Bronchial epithelial cell (primary cell): ENCODE results near the gene PISD. TPM values are rescaled to one million over a fixed set of nuclear protein-coding genes. Genes with fewer than 3 reads are reported as not detected.

ENCODE experiments used
- DNase-seq: peaks from one replicate; pipeline ENCODE4 v3.0.0-alpha.2; 2010; ENCODE audit warnings: low read depth
- FAIRE-seq: peaks from 2 replicates; lab custom pipeline; 2011; peaks lifted over from hg19 to GRCh38; lab: Jason Lieb, UNC
- H3K27me3 ChIP-seq: 2 replicates; pipeline ENCODE4 v1.5.1; 2011; ENCODE audit warnings: low read length; ENCODE audit not compliant: control insufficient read depth, insufficient read depth
- H3K36me3 ChIP-seq: 2 replicates; pipeline ENCODE4 v1.5.1; 2011; ENCODE audit warnings: low read length; ENCODE audit not compliant: control insufficient read depth, insufficient read depth
- H3K4me3 ChIP-seq: 2 replicates; pipeline ENCODE4 v1.5.1; 2011; ENCODE audit warnings: mild to moderate bottlenecking, low read depth, low read length, control low read depth
- CTCF ChIP-seq: IDR thresholded peaks from 2 replicates; pipeline ENCODE4 v1.5.1; 2011; ENCODE audit warnings: mild to moderate bottlenecking, moderate library complexity, low read length, control low read depth, inconsistent platforms; ENCODE audit not compliant: insufficient read depth, severe bottlenecking
- total RNA-seq: library from RNA; depleted of rRNA; stranded (reverse); fragments of >200 nt; gene quantifications from 2 replicates; pipeline ENCODE4 v1.2.1, GENCODE V29; 2014

The PISD gene
- total RNA-seq, 1 donor from 2014 or later: 28.7 TPM

GRCh38 chr22:31637447-31637890 lies 24.5 kb downstream of the PISD start:
- TF ChIP-seq CTCF: no peak
- H3K36me3 ChIP-seq: no peaks in the 10 kb centered on the region
- DNase-seq (no peak), FAIRE-seq (no peak)
- H3K27me3 ChIP-seq: no peaks in the 10 kb centered on the region
- H3K4me3 ChIP-seq: no peak overlapping the region

GRCh38 chr22:31635638-31636306 lies 26.2 kb downstream of the PISD start:
- TF ChIP-seq CTCF: no peak
- Histone ChIP-seq H3K27me3 (no peaks in the 10 kb centered on the region), H3K4me3 (no peak overlapping the region), H3K36me3 (no peaks in the 10 kb centered on the region)
- no peak for FAIRE-seq
- no peak for DNase-seq

GRCh38 chr22:31631436-31631835 lies 30.6 kb downstream of the PISD start:
- no peak for TF ChIP-seq CTCF
- Histone ChIP-seq H3K4me3 (no peak overlapping the region), H3K36me3 (peaks cover 2% of the 10 kb centered on the region), H3K27me3 (no peaks in the 10 kb centered on the region)
- FAIRE-seq (no peak), DNase-seq (no peak)

- peak; percentile 51 for DNase-seq
- H3K27me3 ChIP-seq: no peaks in the 10 kb centered on the region
- peak; percentile 7 for TF ChIP-seq CTCF
- FAIRE-seq: no peak
- peaks cover 5% of the 10 kb centered on the region for H3K36me3 ChIP-seq
- peak overlapping the region; percentile 68 for H3K4me3 ChIP-seq
Measured at GRCh38 chr22:31630331-31631329, 31.4 kb downstream of the PISD start.

- DNase-seq (no peak), FAIRE-seq (no peak)
- H3K27me3 ChIP-seq: no peaks in the 10 kb centered on the region
- peak overlapping the region; percentile 68 for H3K4me3 ChIP-seq
- no peak for TF ChIP-seq CTCF
- H3K36me3 ChIP-seq: peaks cover 6% of the 10 kb centered on the region
Measured at GRCh38 chr22:31629741-31630184, 32.3 kb downstream of the PISD start.
